A673 (cell line): Measurements from ENCODE around the gene EXD3. TPM values are rescaled to one million over a fixed set of nuclear protein-coding genes. Genes with fewer than 3 reads are reported as not detected.

ENCODE experiments used
- BruUV-seq: library from RNA; stranded (reverse); fragments of 400-500 nt; replicated peaks from 2 replicates; lab custom pipeline; 2021; lab: Mats Ljungman, UMichigan
- CTCF ChIA-PET: fragments of 300-600 bp; sonication (Branson Sonifier 250); formaldehyde crosslinking; loops from one replicate; lab custom pipeline; 2022; ENCODE audit warnings: antibody characterized with exemption; lab: Charles Lee
- POLR2A ChIA-PET: fragments of 300-600 bp; sonication (Branson Sonifier 250); formaldehyde crosslinking; loops from one replicate; lab custom pipeline; 2022; ENCODE audit warnings: antibody characterized with exemption; ENCODE audit not compliant: low non-redundant PET; lab: Charles Lee
- DNase-seq: peaks from one replicate; pipeline ENCODE4 v3.0.0-alpha.2; 2015; ENCODE audit warnings: low spot score
- H3K27ac ChIP-seq: fragments of 200-600 bp; sonication (generic); 2 replicates; pipeline ENCODE4 v1.5.1; 2016; ENCODE audit warnings: mixed run types, low read depth, mild to moderate bottlenecking, mixed read lengths, antibody characterized with exemption, low read length; ENCODE audit not compliant: poor library complexity, severe bottlenecking
- H3K27me3 ChIP-seq: fragments of 200-600 bp; sonication (generic); replicated peaks from 2 replicates; pipeline ENCODE4 v1.6.1; 2017; ENCODE audit warnings: mixed run types, low read depth, mild to moderate bottlenecking, mixed read lengths, antibody characterized with exemption, low read length; ENCODE audit not compliant: insufficient read depth, poor library complexity
- H3K36me3 ChIP-seq: fragments of 200-600 bp; sonication (generic); 2 replicates; pipeline ENCODE4 v1.6.1; 2016; ENCODE audit warnings: mixed run types, mild to moderate bottlenecking, mixed read lengths, antibody characterized with exemption, low read length; ENCODE audit not compliant: insufficient read depth, poor library complexity, severe bottlenecking
- H3K4me1 ChIP-seq: fragments of 200-600 bp; sonication (generic); 2 replicates; pipeline ENCODE4 v1.6.1; 2017; ENCODE audit warnings: mixed run types, mild to moderate bottlenecking, mixed read lengths, antibody characterized with exemption, low read length; ENCODE audit not compliant: insufficient read depth, poor library complexity, severe bottlenecking
- H3K4me3 ChIP-seq: fragments of 200-600 bp; sonication (generic); 2 replicates; pipeline ENCODE4 v1.5.1; 2016; ENCODE audit warnings: low read depth, mixed run types, mild to moderate bottlenecking, mixed read lengths, low read length; ENCODE audit not compliant: poor library complexity, severe bottlenecking
- H3K9me3 ChIP-seq: fragments of 200-600 bp; sonication (generic); 2 replicates; pipeline ENCODE4 v1.6.1; 2016; ENCODE audit warnings: mixed run types, low read depth, mild to moderate bottlenecking, mixed read lengths, antibody characterized with exemption, low read length; ENCODE audit not compliant: poor library complexity, severe bottlenecking
- EZH2 ChIP-seq: fragments of 200-600 bp; sonication (generic); IDR thresholded peaks from 2 replicates; pipeline ENCODE4 v1.6.1; 2017; ENCODE audit warnings: borderline replicate concordance, low read depth, mild to moderate bottlenecking, mixed read lengths, antibody characterized with exemption, low read length; ENCODE audit not compliant: poor library complexity, severe bottlenecking
- intact Hi-C: fragments of 100-400 bp; cut with micrococcal nuclease; formaldehyde crosslinking; loops from one replicate; pipeline ENCODE4 v1.10.0; 2022; ENCODE audit not compliant: unreplicated experiment
- total RNA-seq: library from RNA; stranded (reverse); gene quantifications from 2 replicates; pipeline ENCODE4 v1.2.3, GENCODE V29; 2021
- TF ChIP-seq, protein P1 (sequence below): fragments of 300-800, 200-600 bp; sonication (generic); conservative IDR thresholded peaks from 2 replicates; pipeline ENCODE4 v1.5.1; 2017; ENCODE audit warnings: low read depth, mild to moderate bottlenecking, antibody characterized with exemption, low read length, moderate library complexity, mixed read lengths

Gene EXD3
- total RNA-seq, 1 experiment from 2014 or later: 6.3 TPM

- H3K4me1 ChIP-seq: peaks cover 27% of the 10 kb centered on the region
- CTCF ChIA-PET: no interaction called here
- BruUV-seq: no TSS peak
- TF ChIP-seq, protein P1, sequence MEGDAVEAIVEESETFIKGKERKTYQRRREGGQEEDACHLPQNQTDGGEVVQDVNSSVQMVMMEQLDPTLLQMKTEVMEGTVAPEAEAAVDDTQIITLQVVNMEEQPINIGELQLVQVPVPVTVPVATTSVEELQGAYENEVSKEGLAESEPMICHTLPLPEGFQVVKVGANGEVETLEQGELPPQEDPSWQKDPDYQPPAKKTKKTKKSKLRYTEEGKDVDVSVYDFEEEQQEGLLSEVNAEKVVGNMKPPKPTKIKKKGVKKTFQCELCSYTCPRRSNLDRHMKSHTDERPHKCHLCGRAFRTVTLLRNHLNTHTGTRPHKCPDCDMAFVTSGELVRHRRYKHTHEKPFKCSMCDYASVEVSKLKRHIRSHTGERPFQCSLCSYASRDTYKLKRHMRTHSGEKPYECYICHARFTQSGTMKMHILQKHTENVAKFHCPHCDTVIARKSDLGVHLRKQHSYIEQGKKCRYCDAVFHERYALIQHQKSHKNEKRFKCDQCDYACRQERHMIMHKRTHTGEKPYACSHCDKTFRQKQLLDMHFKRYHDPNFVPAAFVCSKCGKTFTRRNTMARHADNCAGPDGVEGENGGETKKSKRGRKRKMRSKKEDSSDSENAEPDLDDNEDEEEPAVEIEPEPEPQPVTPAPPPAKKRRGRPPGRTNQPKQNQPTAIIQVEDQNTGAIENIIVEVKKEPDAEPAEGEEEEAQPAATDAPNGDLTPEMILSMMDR: no peak
- no peak for TF ChIP-seq EZH2
- intact Hi-C loops: loop anchor here (2.0 kb wide), 1 partner anchor 115 kb away; no protein-coding TSS in a partner anchor
- H3K36me3 ChIP-seq: no peaks in the 10 kb centered on the region
- H3K27me3 ChIP-seq: no peaks in the 10 kb centered on the region
- H3K4me3 ChIP-seq: no peak overlapping the region
- H3K27ac ChIP-seq: no peak overlapping the region
- DNase-seq: no peak
- POLR2A ChIA-PET: interaction anchor here (0.8 kb wide), 1 partner anchor 305 kb away, joined by 3 read pairs; no protein-coding TSS in a partner anchor
- no peaks in the 10 kb centered on the region for H3K9me3 ChIP-seq
These were observed 13.4 kb downstream of the EXD3 start for GRCh38 chr9:137409515-137409914.

DNA sequence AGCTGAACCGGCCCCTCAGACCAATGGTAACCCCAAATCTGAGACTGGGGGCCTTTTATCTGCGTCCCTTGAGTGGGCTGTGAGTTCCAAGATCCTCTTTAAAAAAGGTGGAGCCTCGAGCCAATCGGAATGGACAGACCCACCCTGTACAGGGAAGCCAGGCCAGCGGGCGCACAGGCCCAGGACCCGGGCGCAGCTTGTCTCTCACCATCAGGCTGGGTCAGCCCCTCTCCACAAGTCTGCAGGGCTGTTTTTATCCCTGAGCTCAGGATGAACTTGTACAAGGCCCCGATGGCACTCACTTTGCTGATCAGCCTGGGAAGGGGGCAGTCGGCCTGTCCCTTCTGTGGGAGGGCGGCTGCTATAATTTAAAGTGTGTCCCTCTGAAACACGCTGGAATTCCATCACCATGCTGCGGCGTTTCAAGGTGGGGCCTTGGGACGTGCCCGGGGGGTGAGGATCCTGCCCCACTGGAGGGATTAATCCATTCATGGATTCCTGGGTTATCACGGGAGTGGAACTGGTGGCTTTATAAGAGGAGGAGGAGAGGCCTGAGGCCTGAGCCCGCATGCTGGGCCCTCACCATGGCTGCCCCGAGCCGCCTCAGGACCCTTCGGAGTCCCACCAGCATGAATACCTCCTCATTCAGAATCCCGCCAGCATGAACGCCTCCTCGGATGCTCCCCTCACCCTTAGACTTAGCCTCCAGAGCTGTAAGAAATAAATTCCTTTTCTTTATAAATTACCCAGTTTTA lies 14.1 kb downstream of the EXD3 start:
- no peak for DNase-seq
- no TSS peak for BruUV-seq
- Histone ChIP-seq H3K27me3 (no peaks in the 10 kb centered on the region), H3K4me1 (peaks cover 27% of the 10 kb centered on the region), H3K9me3 (no peaks in the 10 kb centered on the region), H3K4me3 (no peak overlapping the region), H3K27ac (no peak overlapping the region), H3K36me3 (no peaks in the 10 kb centered on the region)
- TF ChIP-seq, protein P1: no peak
- no peak for TF ChIP-seq EZH2
- intact Hi-C loops: loop anchor here (2.0 kb wide), 1 partner anchor 114 kb away; no protein-coding TSS in a partner anchor
- ChIA-PET POLR2A (interaction anchor here (0.8 kb wide), 1 partner anchor 304 kb away, joined by 3 read pairs; no protein-coding TSS in a partner anchor), CTCF (no interaction called here)

GRCh38 chr9:137407590-137408300 lies 15.2 kb downstream of the EXD3 start:
- Histone ChIP-seq H3K4me1 (peaks cover 27% of the 10 kb centered on the region), H3K4me3 (peak overlapping the region; percentile 43), H3K9me3 (no peaks in the 10 kb centered on the region), H3K27ac (no peak overlapping the region), H3K36me3 (no peaks in the 10 kb centered on the region), H3K27me3 (no peaks in the 10 kb centered on the region)
- CTCF ChIA-PET: interaction anchor here (0.6 kb wide), 1 partner anchor 372 kb away, joined by 6 read pairs; no protein-coding TSS in a partner anchor
- POLR2A ChIA-PET: no interaction called here
- peak; percentile 57 for DNase-seq
- no TSS peak for BruUV-seq
- TF ChIP-seq EZH2: no peak
- TF ChIP-seq, protein P1: no peak
- intact Hi-C loops: loop anchor here (2.0 kb wide), 1 partner anchor 113 kb away; no protein-coding TSS in a partner anchor
